Activated CD4-positive, alpha-beta memory T cell treated with anti-CD3 and anti-CD28 coated beads for 36 hours (primary cell): ENCODE data around the gene TTC33. TPM values are rescaled to one million over a fixed set of nuclear protein-coding genes. Genes with fewer than 3 reads are reported as not detected.
"Not testable (repeated sequence)": the region's sequence is repeated elsewhere in the genome, so short reads cannot be mapped to it uniquely, and the experiment has no call there.

Source experiments
- CTCF ChIA-PET: fragments of 350-600 bp; sonication (Branson Sonifier 250); formaldehyde crosslinking; loops from one replicate; lab custom pipeline; 2021; ENCODE audit warnings: antibody characterized with exemption, inconsistent platforms; lab: Charles Lee
- POLR2A ChIA-PET: fragments of 350-600 bp; sonication (Branson Sonifier 250); formaldehyde crosslinking; loops from one replicate; lab custom pipeline; 2021; ENCODE audit warnings: antibody characterized with exemption; lab: Charles Lee
- DNase-seq: peaks from one replicate; pipeline ENCODE4 v3.0.0-alpha.2; 2020
- H3K27ac Mint-ChIP-seq: one replicate; pipeline ENCODE4 v1.8.0; 2021; ENCODE audit warnings: mixed read lengths
- H3K27me3 Mint-ChIP-seq: one replicate; pipeline ENCODE4 v1.8.0; 2021; ENCODE audit warnings: mixed read lengths
- H3K36me3 Mint-ChIP-seq: one replicate; pipeline ENCODE4 v1.8.0; 2021; ENCODE audit warnings: mixed read lengths
- H3K4me1 Mint-ChIP-seq: one replicate; pipeline ENCODE4 v1.8.0; 2021; ENCODE audit warnings: low read depth, mixed read lengths
- H3K4me3 Mint-ChIP-seq: one replicate; pipeline ENCODE4 v1.8.0; 2021; ENCODE audit warnings: mild to moderate bottlenecking, mixed read lengths
- H3K9me3 Mint-ChIP-seq: one replicate; pipeline ENCODE4 v1.8.0; 2021; ENCODE audit warnings: mixed read lengths
- intact Hi-C: fragments of 100-400 bp; cut with micrococcal nuclease; formaldehyde crosslinking; loops from one replicate; pipeline ENCODE4 v1.15.1; 2023
- total RNA-seq, 2 experiments: library from RNA; stranded (reverse); gene quantifications; one replicate each; pipeline ENCODE4 v1.2.3, GENCODE V29; 2021

The TTC33 gene
- total RNA-seq, 2 experiments from 2014 or later, result 30.2 to 34.1 TPM

- CTCF ChIA-PET, result no interaction called here
- Mint-ChIP-seq H3K9me3 (no peaks in the 10 kb centered on the region), H3K27me3 (no peaks in the 10 kb centered on the region), H3K36me3 (no peaks in the 10 kb centered on the region), H3K27ac (no peak overlapping the region), H3K4me3 (no peak overlapping the region), H3K4me1 (peaks cover 34% of the 10 kb centered on the region)
- no peak for DNase-seq
- intact Hi-C loops, result no loop called here
- POLR2A ChIA-PET, result interaction anchor here (0.7 kb wide), 1 partner anchor 9 kb away, joined by 3 read pairs; no protein-coding TSS in a partner anchor
Observed at GRCh38 chr5:40599676-40600075, 156.1 kb downstream of the TTC33 start.

GRCh38 chr5:40594811-40595210, 160.9 kb downstream of the TTC33 start:
- intact Hi-C loops, result no loop called here
- no peaks in the 10 kb centered on the region for H3K27me3 Mint-ChIP-seq
- no peak overlapping the region for H3K4me3 Mint-ChIP-seq
- no peak for DNase-seq
- no peak overlapping the region for H3K27ac Mint-ChIP-seq
- peaks cover 4% of the 10 kb centered on the region for H3K9me3 Mint-ChIP-seq
- POLR2A ChIA-PET, result no interaction called here
- peaks cover 2% of the 10 kb centered on the region for H3K36me3 Mint-ChIP-seq
- CTCF ChIA-PET, result no interaction called here
- peaks cover 31% of the 10 kb centered on the region for H3K4me1 Mint-ChIP-seq

- H3K36me3 Mint-ChIP-seq, DNase-seq, POLR2A ChIA-PET, H3K9me3 Mint-ChIP-seq, H3K27me3 Mint-ChIP-seq, intact Hi-C loops, CTCF ChIA-PET, H3K4me3 Mint-ChIP-seq, H3K27ac Mint-ChIP-seq: not testable (repeated sequence)
- peaks cover 19% of the 10 kb centered on the region for H3K4me1 Mint-ChIP-seq
Observed at GRCh38 chr5:40591727-40592396, 163.9 kb downstream of the TTC33 start.

DNA sequence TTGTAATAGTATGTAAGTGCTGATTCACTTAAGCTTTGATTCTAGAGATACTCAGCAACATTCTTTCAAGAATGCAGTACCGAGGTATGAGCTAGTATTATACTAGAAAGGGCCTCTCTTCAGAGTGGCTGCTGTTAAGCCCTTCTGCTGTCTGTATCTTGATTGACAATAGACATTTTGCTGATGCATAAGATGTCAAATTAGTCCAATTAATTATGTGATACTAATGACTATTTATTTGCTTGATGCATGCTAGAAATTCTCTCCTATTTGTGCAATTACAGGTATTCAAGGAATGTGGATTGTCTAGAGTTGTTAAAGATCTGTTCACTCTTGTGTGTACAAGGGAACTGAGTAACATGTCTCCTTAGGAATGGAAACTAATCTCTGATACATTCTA, 168.4 kb downstream of the TTC33 start:
- peaks cover 4% of the 10 kb centered on the region for H3K9me3 Mint-ChIP-seq
- intact Hi-C loops, result no loop called here
- peaks cover 28% of the 10 kb centered on the region for H3K4me1 Mint-ChIP-seq
- no peak overlapping the region for H3K4me3 Mint-ChIP-seq
- ChIA-PET CTCF (no interaction called here), POLR2A (no interaction called here)
- no peaks in the 10 kb centered on the region for H3K27me3 Mint-ChIP-seq
- H3K36me3 Mint-ChIP-seq, result peaks cover 2% of the 10 kb centered on the region
- no peak overlapping the region for H3K27ac Mint-ChIP-seq
- no peak for DNase-seq

DNA sequence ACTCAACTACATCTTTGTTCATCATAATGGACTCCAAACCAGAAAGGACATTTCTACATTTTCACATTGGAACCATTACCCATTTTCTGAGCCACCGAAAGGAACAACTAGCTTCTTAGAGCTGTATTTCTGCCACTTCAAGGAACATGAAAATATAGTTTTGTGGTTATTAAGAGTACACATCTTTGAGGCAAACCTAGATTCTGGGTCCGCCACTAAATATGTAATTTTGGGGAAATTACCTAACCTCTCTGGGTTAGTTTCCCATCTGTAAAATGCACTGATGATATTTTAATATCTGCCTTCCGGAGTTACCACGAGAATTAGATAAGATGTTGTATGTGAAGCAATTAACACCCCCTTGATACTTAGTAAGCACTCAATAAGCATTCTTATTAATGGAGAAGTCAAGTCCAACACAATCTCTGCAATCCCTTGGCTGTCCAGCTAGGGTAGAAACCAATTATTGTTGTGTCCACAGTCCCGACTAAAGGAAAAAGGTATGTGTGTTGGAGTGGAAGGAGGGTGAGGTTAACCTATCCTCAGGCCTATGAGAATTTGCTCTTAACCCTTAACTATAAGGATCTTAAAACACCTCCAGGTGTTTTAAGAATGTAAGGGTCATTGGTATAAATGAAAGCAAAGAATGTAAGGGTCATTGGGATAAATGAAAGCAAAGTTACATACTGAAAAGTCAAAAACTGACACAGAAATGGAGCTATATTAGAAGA, 170.1 kb downstream of the TTC33 start:
- intact Hi-C loops, result no loop called here

DNA sequence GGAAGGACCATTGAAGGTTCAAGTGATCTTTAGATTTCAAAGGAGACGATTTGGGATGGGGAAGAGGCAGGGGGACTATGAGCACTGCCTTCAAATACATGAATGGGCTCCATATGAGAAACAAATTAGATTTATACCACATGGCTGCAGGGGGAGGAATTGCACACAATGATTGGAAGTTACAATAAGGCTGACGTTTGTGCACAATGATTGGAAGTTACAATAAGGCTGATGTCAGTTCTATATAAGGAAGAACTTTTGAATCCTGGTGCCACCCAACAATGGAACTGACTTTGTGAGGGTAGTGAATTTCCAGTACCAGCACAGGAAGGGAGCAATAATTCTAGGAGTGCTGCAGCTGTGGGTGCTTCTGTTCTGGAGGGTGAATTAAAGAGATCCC, 171.7 kb downstream of the TTC33 start:
- no peak for DNase-seq
- intact Hi-C loops, result no loop called here
- Mint-ChIP-seq H3K4me1 (peaks cover 31% of the 10 kb centered on the region), H3K36me3 (no peaks in the 10 kb centered on the region), H3K9me3 (no peaks in the 10 kb centered on the region), H3K27me3 (no peaks in the 10 kb centered on the region), H3K27ac (no peak overlapping the region), H3K4me3 (no peak overlapping the region)
- POLR2A ChIA-PET, result no interaction called here
- CTCF ChIA-PET, result no interaction called here

More for the DNA sequence above, 170.1 kb downstream of the TTC33 start:
- Mint-ChIP-seq H3K27ac (no peak overlapping the region), H3K36me3 (peaks cover 2% of the 10 kb centered on the region), H3K4me3 (no peak overlapping the region), H3K27me3 (no peaks in the 10 kb centered on the region), H3K9me3 (peaks cover 4% of the 10 kb centered on the region), H3K4me1 (peaks cover 21% of the 10 kb centered on the region)
- ChIA-PET CTCF (no interaction called here), POLR2A (no interaction called here)
- DNase-seq, result no peak

DNA sequence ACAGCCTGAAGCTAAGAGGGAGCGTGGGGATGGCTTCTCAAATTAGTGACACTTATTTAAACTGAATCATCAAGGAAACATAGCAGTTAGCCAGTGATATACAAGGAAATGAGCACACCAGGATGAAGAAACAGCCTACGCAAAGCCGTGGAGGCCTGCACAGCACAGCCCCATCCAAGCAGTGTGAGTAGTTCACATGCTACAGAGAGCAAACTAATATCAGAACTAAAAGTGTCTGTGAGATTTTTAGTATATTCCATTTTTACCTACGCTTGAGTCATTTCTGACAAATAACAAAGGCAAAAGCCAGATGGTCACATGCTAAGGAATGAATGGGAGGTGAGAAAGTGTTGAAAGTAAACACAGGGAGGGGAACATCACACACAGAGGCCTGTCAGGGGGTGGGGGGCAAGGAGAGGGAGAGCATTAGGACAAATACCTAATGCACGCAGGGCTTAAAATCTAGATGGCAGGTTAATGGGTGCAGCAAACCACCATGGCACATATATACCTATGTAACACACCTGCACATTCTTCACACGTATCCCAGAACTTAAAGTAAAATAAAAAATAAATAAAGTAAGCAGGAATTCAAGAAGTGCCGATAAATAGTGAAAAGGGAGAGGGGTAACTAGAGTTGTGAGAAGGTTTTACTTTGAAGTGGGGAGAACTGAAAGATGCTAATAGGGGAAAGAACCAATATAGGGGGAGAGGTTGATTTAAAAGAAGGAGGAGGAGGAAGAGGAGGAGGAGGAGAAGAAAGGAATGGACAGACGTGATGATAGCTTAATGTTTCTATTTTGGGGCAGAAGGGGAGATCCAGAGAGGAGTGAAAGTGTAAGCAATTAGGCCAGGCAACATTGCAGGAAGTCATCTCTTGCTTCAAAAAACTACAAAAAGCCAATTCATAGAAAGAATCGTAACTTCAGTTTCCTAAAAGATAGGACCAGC, 177.0 kb downstream of the TTC33 start:
- peak overlapping the region; percentile 66 for H3K27ac Mint-ChIP-seq
- intact Hi-C loops, result loop anchor here (1.0 to 10.0 kb wide), 16 partner anchors 18 to 354 kb away; partner anchors contain the start of genes RPL37 and TTC33
- no peaks in the 10 kb centered on the region for H3K36me3 Mint-ChIP-seq
- H3K4me3 Mint-ChIP-seq, result peak overlapping the region; percentile 48
- H3K4me1 Mint-ChIP-seq, result peaks cover 38% of the 10 kb centered on the region
- no peaks in the 10 kb centered on the region for H3K27me3 Mint-ChIP-seq
- POLR2A ChIA-PET, result interaction anchor here (0.8 to 1.4 kb wide), 2 partner anchors 9 to 88 kb away, joined by 3 read pairs; no protein-coding TSS in a partner anchor
- CTCF ChIA-PET, result interaction anchor here (0.6 kb wide), 1 partner anchor 79 kb away, joined by 3 read pairs; no protein-coding TSS in a partner anchor
- peak; percentile 86 for DNase-seq
- H3K9me3 Mint-ChIP-seq, result no peaks in the 10 kb centered on the region

GRCh38 chr5:40577718-40578117, 178.0 kb downstream of the TTC33 start:
- no peaks in the 10 kb centered on the region for H3K27me3 Mint-ChIP-seq
- peaks cover 38% of the 10 kb centered on the region for H3K4me1 Mint-ChIP-seq
- intact Hi-C loops, result loop anchor here (1.0 to 10.0 kb wide), 15 partner anchors 17 to 353 kb away; partner anchors contain the start of genes RPL37 and TTC33
- ChIA-PET POLR2A (interaction anchor here (1.4 kb wide), 1 partner anchor 8 kb away, joined by 3 read pairs; no protein-coding TSS in a partner anchor), CTCF (no interaction called here)
- no peaks in the 10 kb centered on the region for H3K9me3 Mint-ChIP-seq
- peak overlapping the region; percentile 39 for H3K27ac Mint-ChIP-seq
- H3K4me3 Mint-ChIP-seq, result no peak overlapping the region
- no peak for DNase-seq
- no peaks in the 10 kb centered on the region for H3K36me3 Mint-ChIP-seq

DNA sequence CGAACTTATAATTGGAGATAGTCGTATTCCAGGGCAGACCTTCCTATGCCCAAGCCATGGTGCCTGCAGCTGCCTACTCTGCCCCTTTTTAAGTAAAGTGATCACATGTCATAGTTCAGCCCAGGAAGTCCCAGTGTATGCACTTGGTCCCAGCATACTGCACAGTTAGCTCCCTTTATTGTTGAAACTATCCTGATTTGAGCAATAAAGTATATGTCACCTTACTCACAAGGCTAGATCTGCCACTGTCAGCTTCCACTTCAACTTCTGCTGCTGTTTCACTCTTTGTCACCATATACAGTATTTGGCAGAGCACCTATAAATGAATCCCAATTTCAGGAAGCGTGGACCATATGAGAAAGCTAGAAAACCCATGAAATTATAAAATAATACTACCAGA, 179.8 kb downstream of the TTC33 start:
- POLR2A ChIA-PET, result no interaction called here

DNA sequence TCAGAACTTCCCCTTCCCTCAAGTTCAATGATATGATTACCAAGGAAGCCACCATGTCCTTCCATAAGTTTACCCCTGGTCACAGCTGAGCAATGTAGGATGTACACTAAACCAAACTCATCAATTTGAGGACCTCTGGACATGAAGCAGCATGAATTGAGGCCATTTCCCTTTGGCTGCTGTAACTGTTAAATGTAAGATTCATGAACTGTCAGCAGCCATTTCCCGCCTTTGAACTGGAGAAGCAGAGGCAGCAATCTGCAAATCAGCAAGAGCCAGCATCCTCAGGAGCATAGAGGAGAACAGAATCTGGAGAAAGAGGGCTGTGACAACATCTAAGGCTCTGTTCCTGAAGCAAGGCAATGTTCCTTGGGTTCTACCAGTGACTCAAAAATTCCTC, 180.3 kb downstream of the TTC33 start:
- POLR2A ChIA-PET, result no interaction called here

More for the DNA sequence above, 179.8 kb downstream of the TTC33 start:
- H3K4me3 Mint-ChIP-seq, result no peak overlapping the region
- CTCF ChIA-PET, result no interaction called here
- no peaks in the 10 kb centered on the region for H3K36me3 Mint-ChIP-seq
- no peaks in the 10 kb centered on the region for H3K27me3 Mint-ChIP-seq
- H3K27ac Mint-ChIP-seq, result no peak overlapping the region
- H3K9me3 Mint-ChIP-seq, result no peaks in the 10 kb centered on the region
- no peak for DNase-seq
- intact Hi-C loops, result loop anchor here (5.0 to 10.0 kb wide), 3 partner anchors 69 to 259 kb away; partner anchors contain the start of gene RPL37
- H3K4me1 Mint-ChIP-seq, result peaks cover 38% of the 10 kb centered on the region

GRCh38 chr5:40572937-40573336, 182.8 kb downstream of the TTC33 start:
- DNase-seq, result no peak
- Mint-ChIP-seq H3K4me1 (peaks cover 24% of the 10 kb centered on the region), H3K9me3 (no peaks in the 10 kb centered on the region), H3K36me3 (no peaks in the 10 kb centered on the region), H3K27ac (no peak overlapping the region), H3K4me3 (no peak overlapping the region), H3K27me3 (no peaks in the 10 kb centered on the region)
- ChIA-PET CTCF (no interaction called here), POLR2A (no interaction called here)
- intact Hi-C loops, result loop anchor here (10.0 kb wide), 1 partner anchor 262 kb away; the partner anchor contains the start of gene RPL37

More for the DNA sequence above, 180.3 kb downstream of the TTC33 start:
- H3K4me1 Mint-ChIP-seq, result peaks cover 38% of the 10 kb centered on the region
- no peaks in the 10 kb centered on the region for H3K36me3 Mint-ChIP-seq
- H3K27me3 Mint-ChIP-seq, result no peaks in the 10 kb centered on the region
- no peak overlapping the region for H3K4me3 Mint-ChIP-seq
- H3K27ac Mint-ChIP-seq, result no peak overlapping the region
- no peak for DNase-seq
- intact Hi-C loops, result loop anchor here (5.0 to 10.0 kb wide), 3 partner anchors 68 to 259 kb away; partner anchors contain the start of gene RPL37
- H3K9me3 Mint-ChIP-seq, result no peaks in the 10 kb centered on the region
- CTCF ChIA-PET, result no interaction called here
